GM19452 (cell line): ENCODE measurements around the gene DPP6.
A peak's percentile ranks its signal among the peaks of the same experiment; 100 is the strongest.

Experiments
- ATAC-seq: cut with Tn5 transposase; IDR thresholded peaks from one replicate; pipeline ENCODE4 v1.9.1; 2021; ENCODE audit not compliant: unreplicated experiment

The DPP6 gene

DNA sequence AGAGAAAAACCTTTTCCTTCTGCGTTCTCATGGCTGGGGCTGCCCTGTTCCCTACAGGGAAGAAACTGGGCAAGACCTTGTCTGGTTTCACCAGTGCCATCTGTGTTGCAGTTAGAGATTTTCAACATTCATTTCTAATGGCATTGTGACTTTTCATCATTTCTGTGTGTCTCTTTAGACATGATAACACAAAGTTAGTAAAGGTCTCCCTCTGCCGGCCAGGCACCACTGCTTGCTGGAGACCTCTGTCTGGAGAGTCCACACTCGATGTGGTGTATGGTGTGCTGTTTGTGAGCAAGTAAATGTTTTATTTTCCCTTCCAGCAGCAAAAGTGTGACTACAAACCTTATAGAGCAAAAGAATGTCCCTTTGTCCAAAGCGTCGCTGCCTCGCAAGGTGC is 737.2 kb downstream of the DPP6 start:
- no peak for ATAC-seq

- ATAC-seq = no peak
These were observed 739.4 kb downstream of the DPP6 start for GRCh38 chr7:154791611-154792010.

GRCh38 chr7:154792436-154793055 is 740.3 kb downstream of the DPP6 start:
- ATAC-seq = no peak

DNA sequence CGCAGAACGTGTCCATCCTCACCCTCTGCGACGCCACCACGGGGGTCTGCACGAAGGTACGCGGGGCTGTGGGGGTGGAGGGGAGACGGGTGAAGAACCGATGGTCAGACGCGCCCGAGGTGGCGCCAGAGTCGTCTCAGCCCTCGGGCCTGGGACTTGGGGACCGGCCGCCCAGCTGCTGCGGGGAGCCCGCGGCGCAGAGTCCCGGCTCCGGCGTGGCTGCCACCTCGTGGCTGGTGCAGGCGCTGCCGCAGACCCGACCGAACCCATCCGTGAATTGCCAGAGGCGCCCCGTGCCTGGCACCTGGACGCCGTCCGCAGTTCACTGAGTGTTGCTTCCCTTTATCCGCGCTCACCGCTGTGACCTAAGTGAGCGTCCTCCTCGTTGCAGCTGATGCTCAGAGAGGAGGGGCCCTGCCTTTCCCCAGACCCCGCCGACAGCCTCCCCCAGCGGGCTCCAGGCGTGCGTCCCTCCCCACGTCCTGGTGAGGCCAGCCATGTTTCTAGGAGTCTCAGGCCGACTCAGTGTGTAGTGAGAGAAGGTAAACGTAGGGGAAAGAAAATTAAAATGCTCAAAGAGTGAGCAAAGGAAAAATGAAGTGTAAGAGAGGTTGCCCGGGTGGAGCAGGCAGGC is 742.1 kb downstream of the DPP6 start:
- no peak for ATAC-seq

DNA sequence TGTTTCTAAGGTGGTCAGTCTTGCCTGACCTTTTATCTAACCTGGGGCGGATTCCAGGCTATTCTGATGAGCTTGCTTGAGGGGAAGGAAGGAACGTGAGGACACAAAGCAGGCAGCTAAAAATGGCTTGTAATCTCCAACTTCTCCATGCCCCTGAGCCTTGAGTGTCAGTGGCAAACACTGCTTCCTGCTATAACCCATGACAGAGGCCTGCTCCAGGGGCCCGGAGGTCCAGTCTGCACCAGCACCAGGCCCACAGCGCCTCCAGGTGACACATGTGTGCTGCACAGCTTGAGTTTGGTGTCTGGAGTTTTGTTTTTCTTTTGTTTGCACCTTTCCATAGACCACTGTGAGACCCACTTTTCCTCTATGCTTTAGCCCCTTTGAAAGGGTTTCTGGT is 742.8 kb downstream of the DPP6 start:
- ATAC-seq = no peak

GRCh38 chr7:154795437-154795836 is 743.2 kb downstream of the DPP6 start:
- no peak for ATAC-seq

DNA sequence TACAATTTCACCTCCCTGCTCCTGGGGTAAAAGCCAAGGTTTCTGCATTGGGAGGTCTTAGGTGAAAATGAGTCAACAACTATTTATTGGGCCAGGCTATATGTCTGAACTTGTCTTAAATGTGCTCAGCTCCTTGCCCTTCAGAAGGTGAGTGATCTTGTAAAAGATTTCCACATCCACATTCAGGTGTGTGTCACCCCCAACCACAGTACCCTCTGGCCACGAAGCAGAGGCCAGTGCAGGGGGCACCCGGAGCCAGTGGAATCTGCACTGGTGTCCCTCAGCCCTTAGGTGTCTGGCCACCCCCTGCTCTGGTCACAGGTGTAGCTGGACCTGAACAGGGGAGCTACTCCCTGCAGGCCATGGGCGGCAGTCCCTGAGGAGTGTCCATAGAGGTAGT is 752.3 kb downstream of the DPP6 start:
- no peak for ATAC-seq

DNA sequence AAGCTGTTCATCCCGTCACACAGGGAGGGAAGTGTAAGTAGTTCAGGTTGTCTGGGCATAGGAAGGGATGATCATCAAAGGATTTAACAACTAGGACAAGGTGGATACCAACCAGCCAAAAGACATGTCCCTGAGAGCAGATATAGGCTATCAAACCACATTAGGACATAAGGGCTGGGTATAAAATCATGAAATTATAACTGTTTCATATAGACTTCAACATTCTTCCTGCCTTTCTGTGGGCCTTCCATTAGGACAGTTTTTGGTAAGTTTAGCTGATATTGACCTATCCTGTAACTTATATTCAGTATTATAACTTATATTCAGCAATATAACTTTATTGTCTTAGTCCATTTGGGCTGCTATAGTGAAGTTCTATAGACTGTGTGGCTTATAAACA is 759.8 kb downstream of the DPP6 start:
- no peak for ATAC-seq

GRCh38 chr7:154817224-154817896 is 765.2 kb downstream of the DPP6 start:
- ATAC-seq = no peak

DNA sequence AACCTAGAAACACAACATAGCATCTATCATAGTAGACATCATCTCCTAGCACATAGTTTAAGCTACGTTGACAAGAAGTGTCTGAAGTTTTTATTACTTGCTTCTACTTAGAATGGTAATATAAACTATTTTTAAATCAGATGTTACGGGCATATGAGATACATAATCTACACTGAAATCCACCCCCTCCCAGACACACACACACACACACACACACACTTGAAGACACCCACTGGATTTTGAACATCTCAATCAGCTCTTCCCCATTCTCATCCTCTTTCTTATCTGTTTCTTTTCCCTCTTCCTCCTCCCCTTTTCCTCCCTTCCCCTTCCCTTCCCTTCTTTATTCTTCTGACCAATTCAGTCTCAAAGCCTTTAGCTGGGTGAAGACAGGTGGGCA is 774.8 kb downstream of the DPP6 start:
- no peak for ATAC-seq

DNA sequence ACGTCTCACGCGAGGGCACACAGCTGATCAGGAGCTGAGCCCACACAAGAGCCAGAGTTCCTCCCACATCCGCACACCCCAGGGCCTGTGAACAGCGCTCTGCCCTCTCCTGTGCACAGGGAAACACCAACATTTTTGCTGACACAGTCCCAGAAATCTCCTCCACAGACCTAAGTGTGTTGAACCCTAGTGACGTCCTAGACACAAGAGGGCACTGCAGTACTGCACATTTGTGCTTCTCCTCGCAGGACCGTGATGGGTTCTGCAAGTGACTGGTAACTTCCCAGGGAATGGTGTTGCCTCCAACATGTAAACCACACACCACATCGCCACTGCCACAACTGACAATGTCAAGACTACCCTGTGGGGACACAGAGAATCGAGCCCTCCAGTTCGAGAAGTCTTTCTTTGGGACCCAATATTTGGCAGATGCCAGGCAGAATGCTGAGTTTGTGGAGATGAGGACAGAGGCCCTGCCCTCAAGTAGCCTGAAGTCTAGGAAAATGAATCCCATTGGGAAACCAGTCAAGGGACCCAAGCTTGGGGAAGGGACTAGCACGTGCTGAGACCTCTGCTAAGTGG is 780.5 kb downstream of the DPP6 start:
- no peak for ATAC-seq

DNA sequence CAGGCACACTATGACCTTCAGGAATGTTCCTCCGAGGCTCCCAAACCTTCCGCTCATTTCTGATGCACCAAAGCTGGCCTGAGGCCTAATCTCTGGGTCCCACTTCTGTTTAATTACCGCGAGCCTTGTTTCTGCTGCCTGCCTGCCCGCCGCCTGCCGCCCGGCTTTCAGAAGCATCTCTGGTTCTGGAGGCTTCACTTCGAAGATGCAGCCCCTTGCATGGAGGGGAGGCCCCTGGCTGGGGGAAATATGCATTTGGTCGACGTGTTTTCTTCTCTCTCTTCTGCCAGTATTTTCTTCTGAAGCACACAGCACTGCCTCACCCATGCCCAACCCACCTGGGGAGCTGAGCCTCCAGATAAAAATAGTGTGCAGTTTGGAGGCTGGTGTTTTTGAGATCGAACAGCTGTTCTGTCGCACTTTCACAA is 783.8 kb downstream of the DPP6 start:
- ATAC-seq = no peak

- ATAC-seq = no peak
These were observed 784.9 kb downstream of the DPP6 start for GRCh38 chr7:154837087-154837486.

DNA sequence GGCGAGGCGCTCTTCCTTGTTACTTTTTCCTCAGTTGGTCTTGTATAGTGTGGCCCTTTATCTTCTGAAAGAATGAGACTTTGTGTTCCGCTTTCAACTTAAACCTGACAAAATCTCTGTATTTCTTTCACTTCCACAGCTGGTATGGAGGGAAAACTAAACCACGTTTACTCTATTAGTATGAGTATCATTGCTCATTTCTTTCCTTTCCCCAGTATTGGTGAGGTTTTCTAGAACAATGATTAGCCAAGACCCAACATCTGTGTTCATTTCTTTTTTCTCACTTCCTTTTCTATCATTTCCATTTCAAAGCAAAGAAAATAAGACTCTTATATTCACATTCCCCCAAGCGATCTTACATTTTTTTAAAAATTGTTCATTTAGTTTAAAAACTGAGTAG is 785.4 kb downstream of the DPP6 start:
- peak; percentile 95 for ATAC-seq

DNA sequence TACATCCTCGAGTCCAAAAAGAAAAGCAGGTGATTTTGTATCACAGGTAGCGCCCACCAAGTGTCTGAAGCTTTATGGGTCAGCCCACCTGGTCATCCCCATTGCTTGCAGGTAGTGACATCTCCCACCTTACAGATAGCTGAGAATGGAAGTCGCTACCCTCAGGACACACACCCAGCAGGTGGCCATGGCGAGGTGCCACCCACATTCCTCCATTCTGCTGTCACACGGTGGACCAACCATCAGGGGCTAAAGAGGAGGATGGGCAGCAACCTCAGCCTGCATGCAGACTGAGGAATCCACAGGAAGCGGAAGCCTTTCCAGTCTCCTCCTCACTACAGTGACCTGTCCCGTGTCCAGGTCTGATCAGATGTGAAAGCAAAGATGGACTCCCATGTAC is 787.9 kb downstream of the DPP6 start:
- no peak for ATAC-seq

DNA sequence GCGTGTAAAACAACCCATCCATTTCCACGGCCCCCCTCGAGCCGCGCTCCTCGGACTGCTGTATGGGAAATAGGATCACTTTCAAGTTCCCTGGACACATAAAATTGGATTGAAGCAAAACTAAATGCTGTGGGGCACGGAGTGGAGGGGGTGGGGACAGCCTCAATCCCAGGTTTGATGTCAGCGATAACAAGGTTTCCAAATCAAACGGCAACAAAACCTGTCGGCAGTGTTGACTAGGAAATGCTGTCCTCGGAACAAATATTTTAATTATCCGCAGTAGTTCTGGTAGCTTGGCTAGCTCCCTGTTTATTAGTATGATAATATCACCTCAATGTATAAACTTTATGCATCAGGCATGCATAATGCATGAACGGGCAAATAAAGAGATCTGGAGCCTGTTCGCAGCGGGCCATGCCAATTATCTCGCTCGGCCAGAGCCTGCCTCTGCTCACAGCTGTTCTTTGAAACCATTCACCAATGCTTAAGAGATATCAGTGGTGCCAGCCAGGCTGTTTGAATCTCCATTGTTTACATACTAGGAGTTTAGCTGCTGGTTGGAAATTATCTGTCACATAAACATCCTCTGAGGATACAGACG is 789.6 kb downstream of the DPP6 start:
- ATAC-seq = no peak

- no peak for ATAC-seq
These were observed 790.4 kb downstream of the DPP6 start for GRCh38 chr7:154842591-154842990.

- no peak for ATAC-seq
These were observed 791.6 kb downstream of the DPP6 start for GRCh38 chr7:154843670-154844237.

GRCh38 chr7:154844499-154844898 is 792.3 kb downstream of the DPP6 start:
- no peak for ATAC-seq

DNA sequence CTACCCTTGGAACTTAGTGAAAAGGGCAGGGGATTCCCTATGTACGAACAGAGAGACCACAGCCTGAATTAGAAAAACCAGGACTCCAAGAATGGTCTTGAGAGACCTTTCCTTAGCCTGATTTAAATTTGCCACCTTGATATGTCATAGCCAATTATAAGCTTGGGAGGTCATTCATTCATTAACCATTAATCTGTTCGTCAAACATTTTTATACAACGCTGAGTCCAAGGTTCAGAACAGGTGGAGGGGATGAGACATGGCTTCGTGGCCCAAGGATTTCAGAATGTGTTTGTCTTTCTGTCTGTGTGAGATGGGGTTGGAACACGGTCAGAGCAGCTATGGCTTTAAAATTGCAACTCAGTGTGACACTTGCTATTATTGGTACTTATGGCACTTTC is 792.8 kb downstream of the DPP6 start:
- ATAC-seq = no peak

DNA sequence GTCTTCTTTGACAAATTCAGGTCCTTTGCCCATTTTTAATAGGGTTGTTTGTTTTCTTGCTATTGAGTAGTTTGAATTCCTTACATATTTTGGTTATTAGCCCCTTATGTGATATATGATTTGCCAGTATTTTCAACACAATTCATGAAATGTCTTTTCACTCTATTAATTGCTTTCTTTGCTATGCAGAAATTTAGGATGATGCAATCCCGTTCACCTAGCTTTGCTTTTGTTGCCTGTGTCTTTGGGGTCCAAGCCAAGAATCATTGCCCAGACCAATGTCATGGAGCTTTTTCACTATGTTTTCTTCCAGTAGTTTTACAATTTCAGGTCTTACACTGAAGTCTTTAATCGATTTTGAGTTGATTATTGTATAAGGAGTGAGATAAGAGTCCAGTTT is 796.3 kb downstream of the DPP6 start:
- ATAC-seq = no peak
